ENCODE data around the gene HMCN1.

DNA sequence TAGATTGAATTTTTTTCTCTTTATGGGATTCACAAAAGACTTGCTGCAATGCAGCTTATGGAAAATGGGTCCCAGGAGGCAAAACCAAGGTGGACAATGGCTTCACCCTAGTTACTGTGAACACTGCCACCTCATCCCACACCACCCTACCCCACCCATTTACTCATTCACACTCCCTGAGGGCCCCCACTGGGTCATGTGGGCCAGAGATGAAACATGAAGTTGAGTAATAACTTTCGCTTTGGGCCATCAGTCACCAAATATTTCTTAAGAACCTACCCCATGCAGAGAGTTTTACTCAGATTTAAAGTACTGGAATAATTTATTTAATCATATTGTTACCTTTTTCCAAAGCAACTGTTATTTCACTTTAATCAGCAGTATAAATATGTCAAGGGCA lies 449.0 kb downstream of the HMCN1 start:
- TF ChIP-seq YY1 (IDR thresholded peaks at IDR 0.05): no peak
- TF ChIP-seq, protein P1, sequence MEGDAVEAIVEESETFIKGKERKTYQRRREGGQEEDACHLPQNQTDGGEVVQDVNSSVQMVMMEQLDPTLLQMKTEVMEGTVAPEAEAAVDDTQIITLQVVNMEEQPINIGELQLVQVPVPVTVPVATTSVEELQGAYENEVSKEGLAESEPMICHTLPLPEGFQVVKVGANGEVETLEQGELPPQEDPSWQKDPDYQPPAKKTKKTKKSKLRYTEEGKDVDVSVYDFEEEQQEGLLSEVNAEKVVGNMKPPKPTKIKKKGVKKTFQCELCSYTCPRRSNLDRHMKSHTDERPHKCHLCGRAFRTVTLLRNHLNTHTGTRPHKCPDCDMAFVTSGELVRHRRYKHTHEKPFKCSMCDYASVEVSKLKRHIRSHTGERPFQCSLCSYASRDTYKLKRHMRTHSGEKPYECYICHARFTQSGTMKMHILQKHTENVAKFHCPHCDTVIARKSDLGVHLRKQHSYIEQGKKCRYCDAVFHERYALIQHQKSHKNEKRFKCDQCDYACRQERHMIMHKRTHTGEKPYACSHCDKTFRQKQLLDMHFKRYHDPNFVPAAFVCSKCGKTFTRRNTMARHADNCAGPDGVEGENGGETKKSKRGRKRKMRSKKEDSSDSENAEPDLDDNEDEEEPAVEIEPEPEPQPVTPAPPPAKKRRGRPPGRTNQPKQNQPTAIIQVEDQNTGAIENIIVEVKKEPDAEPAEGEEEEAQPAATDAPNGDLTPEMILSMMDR (IDR thresholded peaks at IDR 0.05; ENCODE audit: low read depth, low read length, missing input control): no peak
- TF ChIP-seq, protein P2, sequence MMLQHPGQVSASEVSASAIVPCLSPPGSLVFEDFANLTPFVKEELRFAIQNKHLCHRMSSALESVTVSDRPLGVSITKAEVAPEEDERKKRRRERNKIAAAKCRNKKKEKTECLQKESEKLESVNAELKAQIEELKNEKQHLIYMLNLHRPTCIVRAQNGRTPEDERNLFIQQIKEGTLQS (IDR thresholded peaks at IDR 0.05): no peak
- TF ChIP-seq NR2F2 (IDR thresholded peaks at IDR 0.05): no peak
- no peak for TF ChIP-seq RAD21 (IDR thresholded peaks at IDR 0.05)
- TF ChIP-seq, protein P3, sequence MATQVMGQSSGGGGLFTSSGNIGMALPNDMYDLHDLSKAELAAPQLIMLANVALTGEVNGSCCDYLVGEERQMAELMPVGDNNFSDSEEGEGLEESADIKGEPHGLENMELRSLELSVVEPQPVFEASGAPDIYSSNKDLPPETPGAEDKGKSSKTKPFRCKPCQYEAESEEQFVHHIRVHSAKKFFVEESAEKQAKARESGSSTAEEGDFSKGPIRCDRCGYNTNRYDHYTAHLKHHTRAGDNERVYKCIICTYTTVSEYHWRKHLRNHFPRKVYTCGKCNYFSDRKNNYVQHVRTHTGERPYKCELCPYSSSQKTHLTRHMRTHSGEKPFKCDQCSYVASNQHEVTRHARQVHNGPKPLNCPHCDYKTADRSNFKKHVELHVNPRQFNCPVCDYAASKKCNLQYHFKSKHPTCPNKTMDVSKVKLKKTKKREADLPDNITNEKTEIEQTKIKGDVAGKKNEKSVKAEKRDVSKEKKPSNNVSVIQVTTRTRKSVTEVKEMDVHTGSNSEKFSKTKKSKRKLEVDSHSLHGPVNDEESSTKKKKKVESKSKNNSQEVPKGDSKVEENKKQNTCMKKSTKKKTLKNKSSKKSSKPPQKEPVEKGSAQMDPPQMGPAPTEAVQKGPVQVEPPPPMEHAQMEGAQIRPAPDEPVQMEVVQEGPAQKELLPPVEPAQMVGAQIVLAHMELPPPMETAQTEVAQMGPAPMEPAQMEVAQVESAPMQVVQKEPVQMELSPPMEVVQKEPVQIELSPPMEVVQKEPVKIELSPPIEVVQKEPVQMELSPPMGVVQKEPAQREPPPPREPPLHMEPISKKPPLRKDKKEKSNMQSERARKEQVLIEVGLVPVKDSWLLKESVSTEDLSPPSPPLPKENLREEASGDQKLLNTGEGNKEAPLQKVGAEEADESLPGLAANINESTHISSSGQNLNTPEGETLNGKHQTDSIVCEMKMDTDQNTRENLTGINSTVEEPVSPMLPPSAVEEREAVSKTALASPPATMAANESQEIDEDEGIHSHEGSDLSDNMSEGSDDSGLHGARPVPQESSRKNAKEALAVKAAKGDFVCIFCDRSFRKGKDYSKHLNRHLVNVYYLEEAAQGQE (IDR thresholded peaks at IDR 0.05): no peak
- TF ChIP-seq TAF1 (conservative IDR thresholded peaks at IDR 0.05): no peak
- TF ChIP-seq SP1 (IDR thresholded peaks at IDR 0.05): no peak

Data from liver (tissue), 3 donors.